GM12891 (cell line): ENCODE measurements around the gene OLFML2B. TPM values are rescaled to one million over a fixed set of nuclear protein-coding genes. Genes with fewer than 3 reads are reported as not detected.
A peak's percentile ranks its signal among the peaks of the same experiment; 100 is the strongest.
"Not testable (repeated sequence)": the region's sequence is repeated elsewhere in the genome, so short reads cannot be mapped to it uniquely, and the experiment has no call there.

Experiments
- DNase-seq: peaks from one replicate; pipeline ENCODE4 v3.0.0; 2011; ENCODE audit warnings: low spot score; ENCODE audit not compliant: insufficient read length
- FAIRE-seq: peaks from 2 replicates; lab custom pipeline; 2011; peaks lifted over from hg19 to GRCh38; lab: Jason Lieb, UNC
- PAX5 ChIP-seq: IDR thresholded peaks from 2 replicates; pipeline ENCODE4 v1.6.1; 2011; ENCODE audit warnings: low read length, moderate library complexity, mild to moderate bottlenecking; ENCODE audit not compliant: insufficient read depth, severe bottlenecking
- POLR2A ChIP-seq: IDR thresholded peaks from 2 replicates; pipeline ENCODE4 v1.6.1; 2011; ENCODE audit warnings: low read depth, low read length, control low read depth
- POLR2AphosphoS5 ChIP-seq: IDR thresholded peaks from 2 replicates; pipeline ENCODE4 v1.6.1; 2011; ENCODE audit warnings: low read depth, low read length, control low read depth
- POU2F2 ChIP-seq: IDR thresholded peaks from 2 replicates; pipeline ENCODE4 v1.6.1; 2011; ENCODE audit warnings: low read depth, mild to moderate bottlenecking, control low read depth, low read length, moderate library complexity
- SPI1 ChIP-seq: IDR thresholded peaks from 2 replicates; pipeline ENCODE4 v1.6.1; 2011; ENCODE audit warnings: low read depth, low read length, control low read depth
- TAF1 ChIP-seq: IDR thresholded peaks from 2 replicates; pipeline ENCODE4 v1.6.1; 2011; ENCODE audit warnings: low read depth, low read length, control low read depth
- polyA plus RNA-seq: library from polyadenylated mRNA; unstranded; fragments of >200 nt; gene quantifications from one replicate; pipeline ENCODE4 v1.2.1, GENCODE V29; 2012; ENCODE audit warnings: low read depth, missing spikeins, inconsistent platforms; ENCODE audit not compliant: missing spikeins

Gene OLFML2B
- not detected for polyA plus RNA-seq

DNA sequence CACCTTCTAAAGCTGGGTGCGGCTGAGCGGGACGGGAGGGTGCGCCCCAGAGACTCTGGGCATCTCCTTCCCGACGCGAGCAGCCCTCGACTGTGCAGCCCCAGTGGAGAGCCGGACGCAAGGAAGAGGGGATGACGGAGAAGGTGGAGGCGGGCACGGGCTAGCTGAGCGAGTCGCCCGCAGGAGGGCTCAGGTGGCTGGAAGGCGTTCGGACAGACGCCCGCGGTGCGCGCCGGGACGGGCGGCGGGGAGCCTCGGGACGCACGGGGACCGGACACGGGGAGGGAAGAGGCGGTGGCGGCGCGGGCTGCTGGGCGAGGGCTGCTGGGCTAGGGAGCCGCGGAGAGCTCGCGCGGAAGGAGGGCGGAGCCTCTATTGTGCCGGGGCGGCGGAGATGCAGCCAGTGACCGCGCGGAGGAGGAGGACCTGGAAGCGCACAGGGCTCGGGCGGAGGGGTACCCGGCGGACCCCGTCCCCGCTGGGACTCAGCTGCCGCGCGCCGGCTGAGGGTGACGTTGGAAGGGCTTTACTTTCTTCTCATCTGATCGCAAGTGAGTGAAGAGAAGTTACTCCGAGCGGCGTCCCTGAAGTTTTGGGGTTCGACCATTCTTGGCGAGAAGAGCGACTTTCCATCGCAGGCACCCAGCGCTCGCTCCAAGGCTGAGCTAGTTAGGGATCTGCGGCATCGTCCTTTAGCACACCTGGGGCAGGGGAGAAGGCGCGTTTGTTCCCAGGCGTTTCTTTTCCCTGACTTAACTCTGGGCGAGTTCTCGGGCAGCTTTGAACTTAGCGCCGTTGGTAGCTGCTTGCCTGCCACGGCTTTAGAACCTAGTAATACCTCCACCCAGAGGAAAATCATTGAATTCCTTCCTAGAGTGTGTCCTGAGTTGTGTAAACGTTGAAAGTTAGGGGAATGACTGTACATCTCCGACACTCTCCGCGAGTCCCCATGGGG is at the start of gene OLFML2B:
TSS of gene OLFML2B (minus strand) at position 323 of the 955 bp plus-strand sequence. CDS start 439 bp downstream, outside the sequence.
- DNase-seq (peak; percentile 47), FAIRE-seq (no peak)
- TF ChIP-seq POU2F2 (no peak), PAX5 (no peak), TAF1 (no peak), POLR2AphosphoS5 (no peak), SPI1 (no peak), POLR2A (no peak)

DNA sequence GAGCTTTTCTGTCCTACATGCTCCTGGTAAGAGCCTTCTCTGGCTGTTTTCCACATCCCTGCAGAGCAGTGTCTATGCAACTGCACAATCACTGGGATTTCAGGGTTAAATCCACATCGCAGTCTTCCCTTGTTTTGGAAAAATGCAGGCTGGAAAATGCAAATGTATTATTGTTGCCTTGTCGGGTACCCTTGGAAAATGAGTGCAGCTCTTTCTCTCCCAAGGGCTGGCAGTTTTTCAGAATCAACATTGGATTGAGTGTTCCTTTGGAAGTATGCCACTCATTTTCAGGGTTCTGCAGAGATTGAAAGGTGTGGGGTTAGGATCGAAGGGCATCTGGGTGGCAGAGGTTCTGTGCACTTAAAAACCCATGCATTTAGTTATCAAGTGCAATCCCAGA is 49.1 kb upstream of the OLFML2B start:
- no peak for FAIRE-seq
- TF ChIP-seq PAX5 (no peak), POU2F2 (no peak), POLR2A (no peak), TAF1 (no peak), SPI1 (no peak), POLR2AphosphoS5 (no peak)

GRCh38 chr1:162070825-162071224 is 47.2 kb upstream of the OLFML2B start:
- FAIRE-seq, result no peak
- TF ChIP-seq SPI1 (no peak), TAF1 (no peak), PAX5 (no peak), POLR2A (no peak), POLR2AphosphoS5 (no peak), POU2F2 (no peak)
- DNase-seq, result no peak

More for the DNA sequence above, 49.1 kb upstream of the OLFML2B start:
- DNase-seq, result no peak

GRCh38 chr1:162070094-162070748 is 46.6 kb upstream of the OLFML2B start:
- DNase-seq (no peak), FAIRE-seq (peak; percentile 43)
- TF ChIP-seq TAF1 (no peak), SPI1 (no peak), PAX5 (no peak), POLR2A (no peak), POU2F2 (no peak), POLR2AphosphoS5 (no peak)

GRCh38 chr1:162069334-162070093 is 45.8 kb upstream of the OLFML2B start, which contains the start of gene NOS1AP:
Gene NOS1AP, plus strand, starts transcription at chr1:162069691. Its CDS starts 487 bp downstream, at chr1:162070178.
- no peak for TF ChIP-seq POLR2A
- TF ChIP-seq TAF1, result no peak
- no peak for TF ChIP-seq POLR2AphosphoS5
- TF ChIP-seq POU2F2, result no peak
- TF ChIP-seq SPI1, result no peak
- no peak for TF ChIP-seq PAX5
- FAIRE-seq, result peak; percentile 58

DNA sequence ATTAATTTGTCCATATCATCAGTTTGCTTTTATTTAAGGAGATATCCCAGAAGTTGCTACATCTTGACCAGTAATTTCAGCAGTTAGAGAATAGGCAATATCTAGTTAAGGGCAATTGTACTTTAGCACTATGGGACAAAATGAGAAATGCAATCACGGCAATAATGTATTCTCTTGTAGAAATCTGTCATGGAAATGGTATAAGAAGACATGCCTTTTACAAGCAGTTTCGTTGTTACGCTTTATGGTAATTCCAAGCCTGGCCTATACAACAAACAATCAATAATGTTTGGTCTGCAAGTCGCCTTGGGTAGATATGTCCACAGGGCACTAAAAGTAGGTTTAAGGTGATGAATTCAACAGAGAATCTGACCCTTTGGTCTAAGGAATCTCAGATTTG is 44.6 kb upstream of the OLFML2B start:
- DNase-seq (no peak), FAIRE-seq (no peak)
- TF ChIP-seq POLR2AphosphoS5 (no peak), PAX5 (no peak), POLR2A (no peak), SPI1 (no peak), POU2F2 (no peak), TAF1 (no peak)

More at GRCh38 chr1:162069334-162070093, 45.8 kb upstream of the OLFML2B start, which contains the start of gene NOS1AP:
- DNase-seq, result peak; percentile 87

- FAIRE-seq (no peak), DNase-seq (no peak)
- TF ChIP-seq POU2F2, result no peak
- no peak for TF ChIP-seq POLR2AphosphoS5
- no peak for TF ChIP-seq POLR2A
- no peak for TF ChIP-seq PAX5
- TF ChIP-seq SPI1, result no peak
- TF ChIP-seq TAF1, result no peak
Observed at GRCh38 chr1:162067466-162067865, 43.8 kb upstream of the OLFML2B start.

DNA sequence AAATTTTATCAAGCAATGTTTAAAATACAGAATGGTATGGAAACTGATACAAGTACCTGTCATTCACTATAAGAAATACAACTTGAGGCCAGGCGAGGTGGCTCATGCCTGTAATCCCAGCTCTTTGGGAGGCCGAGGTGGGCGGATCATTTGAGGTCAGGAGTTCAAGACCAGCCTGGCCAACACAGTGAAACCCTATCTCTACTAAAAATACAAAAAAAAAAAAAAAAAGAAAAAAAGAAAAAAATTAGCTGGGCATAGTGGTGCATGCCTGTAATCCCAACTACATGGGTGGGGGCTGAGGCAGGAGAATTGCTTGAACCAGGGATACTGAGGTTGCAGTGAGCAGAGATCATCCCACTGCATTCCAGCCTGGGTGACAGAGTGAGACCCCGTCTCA is 43.2 kb upstream of the OLFML2B start:
- DNase-seq, FAIRE-seq: not testable (repeated sequence)
